ENCODE data around the gene CACNA2D1. TPM values are rescaled to one million over a fixed set of nuclear protein-coding genes. Genes with fewer than 3 reads are reported as not detected.

CACNA2D1 gene
- total RNA-seq, 1 donor from 2014 or later, result 10.3 TPM

- intact Hi-C loops (cut with DNase I), result no loop called here
- no peak for ATAC-seq
These were observed 285.2 kb downstream of the CACNA2D1 start for GRCh38 chr7:82158327-82158726.

GRCh38 chr7:82156893-82157292 lies 286.7 kb downstream of the CACNA2D1 start:
- DNase-seq, result no peak
- intact Hi-C loops (cut with DNase I), result no loop called here
- H3K27me3 ChIP-seq, result no peaks in the 10 kb centered on the region
- no peak for ATAC-seq
- no peaks in the 10 kb centered on the region for H3K36me3 ChIP-seq
- H3K9me3 ChIP-seq, result no peaks in the 10 kb centered on the region
- no peak overlapping the region for H3K4me3 ChIP-seq
- H3K4me1 ChIP-seq, result no peaks in the 10 kb centered on the region
- H3K27ac ChIP-seq, result no peak overlapping the region
- TF ChIP-seq CTCF (IDR thresholded peaks at IDR 0.05), result no peak

More at GRCh38 chr7:82158327-82158726, 285.2 kb downstream of the CACNA2D1 start:
- Histone ChIP-seq H3K9me3 (no peaks in the 10 kb centered on the region), H3K4me3 (no peak overlapping the region), H3K4me1 (no peaks in the 10 kb centered on the region), H3K27me3 (no peaks in the 10 kb centered on the region), H3K36me3 (no peaks in the 10 kb centered on the region), H3K27ac (no peak overlapping the region)
- no peak for TF ChIP-seq CTCF (IDR thresholded peaks at IDR 0.05)
- no peak for DNase-seq

- intact Hi-C loops (cut with DNase I), result no loop called here
These were observed 287.4 kb downstream of the CACNA2D1 start for GRCh38 chr7:82156168-82156567.

GRCh38 chr7:82154728-82155127 lies 288.8 kb downstream of the CACNA2D1 start:
- H3K27ac ChIP-seq, result no peak overlapping the region
- no peak for ATAC-seq

More at GRCh38 chr7:82156168-82156567, 287.4 kb downstream of the CACNA2D1 start:
- TF ChIP-seq CTCF (IDR thresholded peaks at IDR 0.05), result no peak
- Histone ChIP-seq H3K4me3 (no peak overlapping the region), H3K27ac (no peak overlapping the region), H3K36me3 (no peaks in the 10 kb centered on the region), H3K4me1 (no peaks in the 10 kb centered on the region), H3K27me3 (no peaks in the 10 kb centered on the region), H3K9me3 (no peaks in the 10 kb centered on the region)
- ATAC-seq (no peak), DNase-seq (no peak)

GRCh38 chr7:82153776-82154175 lies 289.8 kb downstream of the CACNA2D1 start:
- intact Hi-C loops (cut with DNase I), result no loop called here
- Histone ChIP-seq H3K27me3 (no peaks in the 10 kb centered on the region), H3K4me3 (no peak overlapping the region), H3K36me3 (no peaks in the 10 kb centered on the region), H3K9me3 (no peaks in the 10 kb centered on the region), H3K4me1 (no peaks in the 10 kb centered on the region), H3K27ac (no peak overlapping the region)
- DNase-seq (no peak), ATAC-seq (no peak)
- no peak for TF ChIP-seq CTCF (IDR thresholded peaks at IDR 0.05)

More at GRCh38 chr7:82154728-82155127, 288.8 kb downstream of the CACNA2D1 start:
- Histone ChIP-seq H3K36me3 (no peaks in the 10 kb centered on the region), H3K27me3 (no peaks in the 10 kb centered on the region), H3K9me3 (no peaks in the 10 kb centered on the region), H3K4me1 (no peaks in the 10 kb centered on the region), H3K4me3 (no peak overlapping the region)
- TF ChIP-seq CTCF (IDR thresholded peaks at IDR 0.05), result no peak
- intact Hi-C loops (cut with DNase I), result no loop called here
- no peak for DNase-seq

GRCh38 chr7:82152858-82153257 lies 290.7 kb downstream of the CACNA2D1 start:
- Histone ChIP-seq H3K27ac (no peak overlapping the region), H3K4me1 (no peaks in the 10 kb centered on the region), H3K4me3 (no peak overlapping the region), H3K36me3 (no peaks in the 10 kb centered on the region), H3K27me3 (no peaks in the 10 kb centered on the region), H3K9me3 (no peaks in the 10 kb centered on the region)
- ATAC-seq (no peak), DNase-seq (no peak)
- intact Hi-C loops (cut with DNase I), result no loop called here
- no peak for TF ChIP-seq CTCF (IDR thresholded peaks at IDR 0.05)

Data from upper lobe of right lung (tissue), 1 donor.